ENCODE results near the gene TRIM33. TPM values are rescaled to one million over a fixed set of nuclear protein-coding genes. Genes with fewer than 3 reads are reported as not detected.

Gene TRIM33
- total and polyA plus RNA-seq, 10 of the 15 experiments (the other 5 are each of a cell fraction or from before 2014, with no cell fraction given): 9.0 to 40.3 (median 22.0) TPM

DNA sequence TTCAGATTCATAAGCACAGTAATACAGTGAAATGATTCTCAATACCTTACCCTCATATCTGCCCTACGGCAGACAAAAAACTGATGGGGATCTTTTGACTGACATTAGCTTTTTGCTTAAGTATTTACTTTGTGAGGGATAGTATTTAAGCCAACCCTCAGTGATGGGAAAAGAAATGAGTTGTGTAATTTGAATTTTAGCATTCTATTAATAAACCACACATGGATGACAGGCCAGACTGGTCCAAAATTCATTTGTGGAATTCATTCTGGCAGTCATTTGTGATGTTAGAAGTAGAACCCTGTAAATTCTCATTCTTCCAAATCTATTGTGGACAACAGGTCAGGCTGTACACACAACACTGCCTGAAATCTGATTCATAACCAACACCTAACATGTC lies 14.9 kb downstream of the TRIM33 start (continued):
- TF ChIP-seq, protein P1, sequence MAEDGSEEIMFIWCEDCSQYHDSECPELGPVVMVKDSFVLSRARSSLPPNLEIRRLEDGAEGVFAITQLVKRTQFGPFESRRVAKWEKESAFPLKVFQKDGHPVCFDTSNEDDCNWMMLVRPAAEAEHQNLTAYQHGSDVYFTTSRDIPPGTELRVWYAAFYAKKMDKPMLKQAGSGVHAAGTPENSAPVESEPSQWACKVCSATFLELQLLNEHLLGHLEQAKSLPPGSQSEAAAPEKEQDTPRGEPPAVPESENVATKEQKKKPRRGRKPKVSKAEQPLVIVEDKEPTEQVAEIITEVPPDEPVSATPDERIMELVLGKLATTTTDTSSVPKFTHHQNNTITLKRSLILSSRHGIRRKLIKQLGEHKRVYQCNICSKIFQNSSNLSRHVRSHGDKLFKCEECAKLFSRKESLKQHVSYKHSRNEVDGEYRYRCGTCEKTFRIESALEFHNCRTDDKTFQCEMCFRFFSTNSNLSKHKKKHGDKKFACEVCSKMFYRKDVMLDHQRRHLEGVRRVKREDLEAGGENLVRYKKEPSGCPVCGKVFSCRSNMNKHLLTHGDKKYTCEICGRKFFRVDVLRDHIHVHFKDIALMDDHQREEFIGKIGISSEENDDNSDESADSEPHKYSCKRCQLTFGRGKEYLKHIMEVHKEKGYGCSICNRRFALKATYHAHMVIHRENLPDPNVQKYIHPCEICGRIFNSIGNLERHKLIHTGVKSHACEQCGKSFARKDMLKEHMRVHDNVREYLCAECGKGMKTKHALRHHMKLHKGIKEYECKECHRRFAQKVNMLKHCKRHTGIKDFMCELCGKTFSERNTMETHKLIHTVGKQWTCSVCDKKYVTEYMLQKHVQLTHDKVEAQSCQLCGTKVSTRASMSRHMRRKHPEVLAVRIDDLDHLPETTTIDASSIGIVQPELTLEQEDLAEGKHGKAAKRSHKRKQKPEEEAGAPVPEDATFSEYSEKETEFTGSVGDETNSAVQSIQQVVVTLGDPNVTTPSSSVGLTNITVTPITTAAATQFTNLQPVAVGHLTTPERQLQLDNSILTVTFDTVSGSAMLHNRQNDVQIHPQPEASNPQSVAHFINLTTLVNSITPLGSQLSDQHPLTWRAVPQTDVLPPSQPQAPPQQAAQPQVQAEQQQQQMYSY (CRISPR knock-in tag; IDR thresholded peaks at IDR 0.05): no peak

DNA sequence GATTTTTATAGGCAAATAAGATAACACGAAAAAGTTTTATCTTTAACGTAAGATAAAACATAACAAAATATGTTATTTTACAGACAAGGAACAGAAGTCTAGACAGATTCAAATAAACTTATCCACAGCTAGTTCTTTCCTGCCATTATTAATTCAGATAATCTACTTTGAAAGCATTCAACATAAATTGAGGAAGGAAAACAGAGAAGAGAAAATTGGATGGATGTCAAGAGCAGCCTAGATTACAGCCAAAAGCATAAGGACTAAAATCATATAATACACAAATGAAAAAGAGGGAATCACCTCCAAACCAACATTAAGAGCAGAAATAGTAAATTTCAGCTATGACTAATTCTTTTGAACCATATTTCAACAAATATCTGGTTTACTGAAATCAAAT lies 15.5 kb downstream of the TRIM33 start:
- H3K4me2 ChIP-seq (ENCODE audit: control insufficient read depth, insufficient read depth): no peak overlapping the region
- peaks cover 55% of the 10 kb centered on the region for H3K79me2 ChIP-seq (ENCODE audit: control insufficient read depth, insufficient read depth, low read length)
- no peaks in the 10 kb centered on the region for H3K27me3 ChIP-seq (replicated peaks in 1 of 2; ENCODE audit: control insufficient read depth in 2 of 2, insufficient read depth in 2 of 2, low read length in 1 of 2)
- CTCF ChIA-PET: no interaction called here
- H3K4me1 ChIP-seq (ENCODE audit: control insufficient read depth, insufficient read depth, low read length): no peaks in the 10 kb centered on the region
- BruUV-seq (replicated peaks): no TSS peak
- H4K20me1 ChIP-seq (ENCODE audit: control insufficient read depth, insufficient read depth): no peaks in the 10 kb centered on the region
- peaks cover 0 to 4% of the 10 kb centered on the region in 2 experiments; a peak in 2 of 4 replicates for H3K36me3 ChIP-seq (ENCODE audit: control insufficient read depth in 2 of 2, insufficient read depth in 2 of 2, low read length in 1 of 2)
- no peak overlapping the region for H3K4me3 ChIP-seq
- no peak overlapping the region for H3K9ac ChIP-seq (ENCODE audit: control insufficient read depth, insufficient read depth, low read length)
- H3K27ac ChIP-seq (ENCODE audit: control insufficient read depth, insufficient read depth): no peak overlapping the region
- peaks cover 6% of the 10 kb centered on the region; the same call in 2 of the 3 replicates for H3K9me3 ChIP-seq (replicated peaks; ENCODE audit: control insufficient read depth, insufficient read depth, low read length)
- H2AFZ ChIP-seq (ENCODE audit: control insufficient read depth, low read depth, low read length): no peak overlapping the region
- no peak for FAIRE-seq
- intact Hi-C loops (cut with micrococcal nuclease; ENCODE audit: unreplicated experiment): no loop called here
- no peak for ATAC-seq
- POLR2A ChIA-PET: interaction anchor here (1.2 kb wide), 1 partner anchor 25 kb away, joined by 3 read pairs; no protein-coding TSS in a partner anchor
- no peak for DNase-seq (ENCODE audit: low read depth, low spot score)
- RAD21 ChIA-PET (ENCODE audit: unreplicated experiment): no interaction called here
- SMC1A ChIA-PET (ENCODE audit: uncharacterized antibody, unreplicated experiment): no interaction called here
- in situ Hi-C loops (cut with MboI): no loop called here
- WGBS (ENCODE audit: insufficient coverage, insufficient replicate concordance, low lambda C conversion rate, missing lambda C conversion rate): 94% methylated on average over 2 of the region's 2 CpGs
- TF ChIP-seq TCF12 (IDR thresholded peaks at IDR 0.05; ENCODE audit: low read depth, low read length) (no peak), PAX8 (IDR thresholded peaks at IDR 0.05) (no peak), WRNIP1 (IDR thresholded peaks at IDR 0.05; ENCODE audit: borderline replicate concordance, low read depth, low read length) (no peak), SMC3 (IDR thresholded peaks at IDR 0.05; ENCODE audit: borderline replicate concordance, low read length) (no peak), MEF2A (IDR thresholded peaks at IDR 0.05; ENCODE audit: insufficient read depth, low read depth, low read length) (no peak), CEBPB (IDR thresholded peaks at IDR 0.05; ENCODE audit: borderline replicate concordance in 1 of 2, low read depth in 2 of 2, low read length in 2 of 2) (no peak), RB1 (IDR thresholded peaks at IDR 0.05; ENCODE audit: borderline replicate concordance) (no peak)
- TF ChIP-seq, protein P2, sequence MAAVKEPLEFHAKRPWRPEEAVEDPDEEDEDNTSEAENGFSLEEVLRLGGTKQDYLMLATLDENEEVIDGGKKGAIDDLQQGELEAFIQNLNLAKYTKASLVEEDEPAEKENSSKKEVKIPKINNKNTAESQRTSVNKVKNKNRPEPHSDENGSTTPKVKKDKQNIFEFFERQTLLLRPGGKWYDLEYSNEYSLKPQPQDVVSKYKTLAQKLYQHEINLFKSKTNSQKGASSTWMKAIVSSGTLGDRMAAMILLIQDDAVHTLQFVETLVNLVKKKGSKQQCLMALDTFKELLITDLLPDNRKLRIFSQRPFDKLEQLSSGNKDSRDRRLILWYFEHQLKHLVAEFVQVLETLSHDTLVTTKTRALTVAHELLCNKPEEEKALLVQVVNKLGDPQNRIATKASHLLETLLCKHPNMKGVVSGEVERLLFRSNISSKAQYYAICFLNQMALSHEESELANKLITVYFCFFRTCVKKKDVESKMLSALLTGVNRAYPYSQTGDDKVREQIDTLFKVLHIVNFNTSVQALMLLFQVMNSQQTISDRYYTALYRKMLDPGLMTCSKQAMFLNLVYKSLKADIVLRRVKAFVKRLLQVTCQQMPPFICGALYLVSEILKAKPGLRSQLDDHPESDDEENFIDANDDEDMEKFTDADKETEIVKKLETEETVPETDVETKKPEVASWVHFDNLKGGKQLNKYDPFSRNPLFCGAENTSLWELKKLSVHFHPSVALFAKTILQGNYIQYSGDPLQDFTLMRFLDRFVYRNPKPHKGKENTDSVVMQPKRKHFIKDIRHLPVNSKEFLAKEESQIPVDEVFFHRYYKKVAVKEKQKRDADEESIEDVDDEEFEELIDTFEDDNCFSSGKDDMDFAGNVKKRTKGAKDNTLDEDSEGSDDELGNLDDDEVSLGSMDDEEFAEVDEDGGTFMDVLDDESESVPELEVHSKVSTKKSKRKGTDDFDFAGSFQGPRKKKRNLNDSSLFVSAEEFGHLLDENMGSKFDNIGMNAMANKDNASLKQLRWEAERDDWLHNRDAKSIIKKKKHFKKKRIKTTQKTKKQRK (IDR thresholded peaks at IDR 0.05; ENCODE audit: low read depth, low read length): no peak
- TF ChIP-seq, protein P3, sequence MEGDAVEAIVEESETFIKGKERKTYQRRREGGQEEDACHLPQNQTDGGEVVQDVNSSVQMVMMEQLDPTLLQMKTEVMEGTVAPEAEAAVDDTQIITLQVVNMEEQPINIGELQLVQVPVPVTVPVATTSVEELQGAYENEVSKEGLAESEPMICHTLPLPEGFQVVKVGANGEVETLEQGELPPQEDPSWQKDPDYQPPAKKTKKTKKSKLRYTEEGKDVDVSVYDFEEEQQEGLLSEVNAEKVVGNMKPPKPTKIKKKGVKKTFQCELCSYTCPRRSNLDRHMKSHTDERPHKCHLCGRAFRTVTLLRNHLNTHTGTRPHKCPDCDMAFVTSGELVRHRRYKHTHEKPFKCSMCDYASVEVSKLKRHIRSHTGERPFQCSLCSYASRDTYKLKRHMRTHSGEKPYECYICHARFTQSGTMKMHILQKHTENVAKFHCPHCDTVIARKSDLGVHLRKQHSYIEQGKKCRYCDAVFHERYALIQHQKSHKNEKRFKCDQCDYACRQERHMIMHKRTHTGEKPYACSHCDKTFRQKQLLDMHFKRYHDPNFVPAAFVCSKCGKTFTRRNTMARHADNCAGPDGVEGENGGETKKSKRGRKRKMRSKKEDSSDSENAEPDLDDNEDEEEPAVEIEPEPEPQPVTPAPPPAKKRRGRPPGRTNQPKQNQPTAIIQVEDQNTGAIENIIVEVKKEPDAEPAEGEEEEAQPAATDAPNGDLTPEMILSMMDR (IDR thresholded peaks at IDR 0.05 in 2 of 3, conservative IDR thresholded peaks at IDR 0.05 in 1 of 3; ENCODE audit: control insufficient read depth in 2 of 3, extremely low read depth in 1 of 3, insufficient read depth in 1 of 3, low read depth in 3 of 3, low read length in 3 of 3): no peak
- TF ChIP-seq, protein P4, sequence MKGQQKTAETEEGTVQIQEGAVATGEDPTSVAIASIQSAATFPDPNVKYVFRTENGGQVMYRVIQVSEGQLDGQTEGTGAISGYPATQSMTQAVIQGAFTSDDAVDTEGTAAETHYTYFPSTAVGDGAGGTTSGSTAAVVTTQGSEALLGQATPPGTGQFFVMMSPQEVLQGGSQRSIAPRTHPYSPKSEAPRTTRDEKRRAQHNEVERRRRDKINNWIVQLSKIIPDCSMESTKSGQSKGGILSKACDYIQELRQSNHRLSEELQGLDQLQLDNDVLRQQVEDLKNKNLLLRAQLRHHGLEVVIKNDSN (IDR thresholded peaks at IDR 0.05; ENCODE audit: borderline replicate concordance, extremely low read length, insufficient read depth, low read depth, low read length): no peak
